GM18520 (cell line): ENCODE results near the gene GNG12.
"Not testable (repeated sequence)": the region's sequence is repeated elsewhere in the genome, so short reads cannot be mapped to it uniquely, and the experiment has no call there.

Experiments used
- ATAC-seq: cut with Tn5 transposase; IDR thresholded peaks from one replicate; pipeline ENCODE4 v1.9.1; 2021; ENCODE audit not compliant: unreplicated experiment

Gene GNG12

DNA sequence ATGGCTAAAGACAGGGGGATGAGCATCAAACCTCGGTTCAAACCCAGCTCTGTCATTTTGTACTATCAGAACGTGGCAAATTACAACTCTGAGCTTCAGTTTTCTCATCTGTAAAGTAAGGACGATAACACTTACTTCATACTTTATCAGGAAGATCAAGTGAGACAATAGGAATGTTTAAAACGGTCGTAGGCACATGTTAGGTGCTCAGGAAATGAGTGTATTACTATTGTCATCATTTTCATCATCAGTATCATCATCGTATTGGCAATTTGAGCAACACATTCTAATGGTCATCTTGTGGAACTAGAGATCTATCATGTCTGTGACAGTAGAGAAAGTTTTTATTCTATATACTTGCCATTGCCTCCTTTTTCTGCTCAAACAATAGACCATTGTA is 170.4 kb downstream of the GNG12 start:
- ATAC-seq: no peak

GRCh38 chr1:67659229-67659628 is 174.0 kb downstream of the GNG12 start:
- ATAC-seq: no peak

DNA sequence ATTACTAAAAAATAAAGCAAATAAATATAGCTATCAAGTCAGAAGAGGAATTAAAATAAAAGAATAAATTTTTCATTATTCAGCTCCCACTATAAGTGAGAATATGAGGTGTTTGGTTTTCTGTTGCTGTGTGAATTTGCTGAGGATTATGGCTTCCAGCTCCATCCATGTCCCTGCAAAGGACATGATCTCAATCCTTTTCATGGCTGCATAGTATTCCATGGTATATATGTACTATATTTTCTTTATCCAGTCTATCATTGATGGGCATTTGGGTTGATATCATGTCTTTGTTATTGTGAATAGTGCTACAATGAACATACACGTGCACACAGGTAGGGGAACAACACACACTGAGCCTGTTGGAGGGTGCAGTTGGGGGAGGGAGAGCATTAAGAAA is 176.1 kb downstream of the GNG12 start:
- not testable (repeated sequence) for ATAC-seq

GRCh38 chr1:67655581-67655980 is 177.7 kb downstream of the GNG12 start:
- ATAC-seq: no peak

- no peak for ATAC-seq
Measured at GRCh38 chr1:67653304-67653703, 180.0 kb downstream of the GNG12 start.

DNA sequence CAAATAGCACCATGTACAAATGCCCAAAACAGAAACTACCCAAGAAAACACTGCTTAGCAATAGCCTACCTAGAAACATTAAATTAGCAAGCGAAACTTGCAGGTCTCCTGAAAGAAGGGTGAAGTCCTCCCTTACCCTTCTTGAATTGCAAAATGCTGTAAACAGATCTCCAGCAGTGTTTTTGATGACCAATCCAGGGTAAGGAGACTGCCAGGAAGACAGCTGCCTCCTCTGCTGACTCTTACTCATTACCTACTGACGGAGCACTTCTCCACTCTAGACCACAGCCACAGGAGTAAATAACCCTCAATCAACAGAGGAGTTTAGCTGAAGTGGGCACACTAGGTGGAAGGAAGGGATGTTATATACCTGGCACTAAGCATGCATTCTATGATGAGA is 180.5 kb downstream of the GNG12 start:
- peak; percentile 40 for ATAC-seq
